ENCODE measurements around the gene DUOXA1.

The DUOXA1 gene

GRCh38 chr15:45112591-45113379 is 16.9 kb downstream of the DUOXA1 start:
- H3K36me3 ChIP-seq (ENCODE audit: insufficient read depth, low read length) = no peaks in the 10 kb centered on the region
- no peak overlapping the region for H3K4me3 ChIP-seq (ENCODE audit: low read length, poor library complexity, severe bottlenecking)
- no peak overlapping the region for H3K9ac ChIP-seq (ENCODE audit: low read depth, low read length, poor library complexity, severe bottlenecking)
- no peaks in the 10 kb centered on the region for H3K9me3 ChIP-seq (ENCODE audit: insufficient read depth, low read depth, low read length)
- H3K79me2 ChIP-seq (ENCODE audit: insufficient read depth, low read length) = no peaks in the 10 kb centered on the region
- H4K20me1 ChIP-seq (ENCODE audit: insufficient read depth, low read length, poor library complexity, severe bottlenecking) = no peaks in the 10 kb centered on the region
- H3K27me3 ChIP-seq (ENCODE audit: insufficient read depth, low read length, poor library complexity, severe bottlenecking) = no peaks in the 10 kb centered on the region
- H3K4me2 ChIP-seq (ENCODE audit: low read depth, low read length, poor library complexity, severe bottlenecking) = no peak overlapping the region
- no peak for TF ChIP-seq EZH2phosphoT487 (IDR thresholded peaks at IDR 0.05; ENCODE audit: borderline replicate concordance)
- TF ChIP-seq CTCF (conservative IDR thresholded peaks at IDR 0.05; ENCODE audit: low read length) = no peak
- H3K4me1 ChIP-seq (ENCODE audit: insufficient read depth, low read length, poor library complexity, severe bottlenecking) = no peaks in the 10 kb centered on the region
- no peaks in the 10 kb centered on the region for H3F3A ChIP-seq (ENCODE audit: low read depth)
- no peaks in the 10 kb centered on the region for H3K9me2 ChIP-seq (replicated peaks; ENCODE audit: low read depth, low read length)
- no peak overlapping the region for H2AFZ ChIP-seq (ENCODE audit: low read length)

GRCh38 chr15:45112143-45112590 is 17.5 kb downstream of the DUOXA1 start:
- no peak overlapping the region for H3K4me2 ChIP-seq (ENCODE audit: low read depth, low read length, poor library complexity, severe bottlenecking)
- no peaks in the 10 kb centered on the region for H3K4me1 ChIP-seq (ENCODE audit: insufficient read depth, low read length, poor library complexity, severe bottlenecking)
- H3K9ac ChIP-seq (ENCODE audit: low read depth, low read length, poor library complexity, severe bottlenecking) = no peak overlapping the region
- no peak overlapping the region for H2AFZ ChIP-seq (ENCODE audit: low read length)
- no peaks in the 10 kb centered on the region for H3K36me3 ChIP-seq (ENCODE audit: insufficient read depth, low read length)
- no peak for TF ChIP-seq EZH2phosphoT487 (IDR thresholded peaks at IDR 0.05; ENCODE audit: borderline replicate concordance)
- TF ChIP-seq CTCF (conservative IDR thresholded peaks at IDR 0.05; ENCODE audit: low read length) = no peak
- no peaks in the 10 kb centered on the region for H3K79me2 ChIP-seq (ENCODE audit: insufficient read depth, low read length)
- H3K9me3 ChIP-seq (ENCODE audit: insufficient read depth, low read depth, low read length) = no peaks in the 10 kb centered on the region
- H3F3A ChIP-seq (ENCODE audit: low read depth) = no peaks in the 10 kb centered on the region
- no peak overlapping the region for H3K4me3 ChIP-seq (ENCODE audit: low read length, poor library complexity, severe bottlenecking)
- H4K20me1 ChIP-seq (ENCODE audit: insufficient read depth, low read length, poor library complexity, severe bottlenecking) = no peaks in the 10 kb centered on the region
- no peaks in the 10 kb centered on the region for H3K27me3 ChIP-seq (ENCODE audit: insufficient read depth, low read length, poor library complexity, severe bottlenecking)
- H3K9me2 ChIP-seq (replicated peaks; ENCODE audit: low read depth, low read length) = no peaks in the 10 kb centered on the region

DNA sequence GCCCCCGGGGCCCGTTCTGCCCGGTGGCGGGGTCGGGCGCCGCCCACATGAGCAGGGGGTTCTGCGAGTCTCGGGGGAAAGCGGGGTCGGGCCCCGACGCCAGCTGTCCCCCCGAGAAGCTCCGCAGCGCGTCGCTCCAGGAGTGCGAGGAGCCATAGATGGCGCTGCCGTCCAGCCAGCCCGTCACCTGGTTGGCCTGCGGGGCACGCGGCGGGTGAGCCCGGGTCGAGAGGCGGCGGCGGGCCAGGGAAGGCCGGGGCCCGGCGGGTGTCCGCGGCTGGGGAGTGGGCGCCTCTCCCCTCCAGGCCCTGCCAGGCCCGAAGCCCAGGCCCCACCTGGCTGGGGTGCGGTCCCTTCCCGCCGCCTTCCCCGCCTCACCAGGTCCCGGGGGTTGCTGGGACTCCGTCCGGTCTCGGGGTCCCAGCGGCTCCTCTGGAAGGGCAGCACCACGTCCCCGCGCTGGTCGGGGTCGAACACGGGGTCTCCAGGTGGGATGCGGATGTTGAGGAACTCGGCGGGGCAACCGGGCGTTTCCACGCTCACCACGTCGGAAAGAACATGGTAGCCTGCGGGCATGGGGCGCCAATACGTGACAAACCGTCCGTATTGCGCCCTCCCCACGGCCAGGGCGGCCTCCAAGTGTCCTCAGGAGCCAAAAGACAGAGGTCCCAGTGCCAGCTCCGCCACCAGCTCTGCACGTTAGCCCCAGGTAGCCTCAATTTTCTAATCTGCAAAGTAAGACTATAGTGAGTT is 18.1 kb downstream of the DUOXA1 start:
- H3K27me3 ChIP-seq (ENCODE audit: insufficient read depth, low read length, poor library complexity, severe bottlenecking) = no peaks in the 10 kb centered on the region
- H3K4me3 ChIP-seq (ENCODE audit: low read length, poor library complexity, severe bottlenecking) = no peak overlapping the region
- no peaks in the 10 kb centered on the region for H4K20me1 ChIP-seq (ENCODE audit: insufficient read depth, low read length, poor library complexity, severe bottlenecking)

More for the DNA sequence above, 18.1 kb downstream of the DUOXA1 start:
- TF ChIP-seq CTCF (conservative IDR thresholded peaks at IDR 0.05; ENCODE audit: low read length) = no peak
- no peak for TF ChIP-seq EZH2phosphoT487 (IDR thresholded peaks at IDR 0.05; ENCODE audit: borderline replicate concordance)
- no peak overlapping the region for H3K4me2 ChIP-seq (ENCODE audit: low read depth, low read length, poor library complexity, severe bottlenecking)
- H3K9ac ChIP-seq (ENCODE audit: low read depth, low read length, poor library complexity, severe bottlenecking) = no peak overlapping the region
- H3K79me2 ChIP-seq (ENCODE audit: insufficient read depth, low read length) = no peaks in the 10 kb centered on the region
- no peaks in the 10 kb centered on the region for H3K9me3 ChIP-seq (ENCODE audit: insufficient read depth, low read depth, low read length)
- no peaks in the 10 kb centered on the region for H3K9me2 ChIP-seq (replicated peaks; ENCODE audit: low read depth, low read length)
- H2AFZ ChIP-seq (ENCODE audit: low read length) = no peak overlapping the region
- H3K36me3 ChIP-seq (ENCODE audit: insufficient read depth, low read length) = no peaks in the 10 kb centered on the region
- H3K4me1 ChIP-seq (ENCODE audit: insufficient read depth, low read length, poor library complexity, severe bottlenecking) = no peaks in the 10 kb centered on the region
- no peaks in the 10 kb centered on the region for H3F3A ChIP-seq (ENCODE audit: low read depth)

Data from Loucy (cell line).